Measurements from ENCODE around the gene RAPGEFL1. TPM values are rescaled to one million over a fixed set of nuclear protein-coding genes. Genes with fewer than 3 reads are reported as not detected.

The RAPGEFL1 gene
- total and polyA plus RNA-seq, 2 donors (not counting 3 experiments of a cell fraction or from before 2014, with no cell fraction given), result 8.6 to 11.8 TPM

DNA sequence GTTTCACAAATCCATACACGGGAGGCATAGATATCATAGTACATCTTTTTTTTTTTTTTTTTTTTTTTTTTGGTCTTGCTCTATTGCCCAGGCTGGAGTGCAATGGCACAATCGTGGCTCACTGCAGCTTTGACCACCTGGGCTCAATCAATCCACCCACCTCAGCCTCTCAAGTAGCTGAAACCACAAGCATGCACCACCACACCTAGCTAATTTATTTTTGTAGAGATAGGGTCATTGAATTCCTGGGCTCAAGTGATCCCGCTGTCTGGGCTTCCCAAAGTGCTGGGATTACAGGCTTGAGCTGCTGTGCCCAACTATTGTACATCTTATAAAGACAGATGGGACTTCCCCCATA, 3.5 kb upstream of the RAPGEFL1 start:
- DNase-seq (ENCODE audit: low read depth, low spot score) (no peak), FAIRE-seq (peak; percentile 35)
- Histone ChIP-seq H3K27ac (ENCODE audit: insufficient read depth, low read depth, low read length) (no peak overlapping the region), H3K79me2 (ENCODE audit: control insufficient read depth, insufficient read depth, low read length) (no peaks in the 10 kb centered on the region), H3K36me3 (ENCODE audit: control insufficient read depth in 2 of 2, extremely low read depth in 1 of 2, insufficient read depth in 2 of 2, low read length in 2 of 2) (peaks cover 22 to 27% of the 10 kb centered on the region in 2 experiments), H3K4me2 (ENCODE audit: insufficient read depth, low read length) (no peak overlapping the region), H3K27me3 (ENCODE audit: control insufficient read depth in 2 of 2, insufficient read depth in 2 of 2, low read length in 2 of 2) (no peaks in the 10 kb centered on the region), H3K9ac (replicated peaks; ENCODE audit: extremely low read depth, insufficient read depth, low read length) (no peak overlapping the region), H3K9me3 (replicated peaks; ENCODE audit: control insufficient read depth, insufficient read depth, low read length) (no peaks in the 10 kb centered on the region), H2AFZ (ENCODE audit: low read depth, low read length) (no peak overlapping the region), H3K9me1 (replicated peaks; ENCODE audit: control insufficient read depth, extremely low read depth, insufficient read depth, low read length) (no peaks in the 10 kb centered on the region), H3K4me1 (ENCODE audit: control insufficient read depth, extremely low read depth, insufficient read depth, low read length) (peaks cover 3% of the 10 kb centered on the region), H4K20me1 (replicated peaks; ENCODE audit: control insufficient read depth, extremely low read depth, insufficient read depth, low read length) (no peaks in the 10 kb centered on the region), H3K4me3 (replicated peaks in 1 of 3; ENCODE audit: insufficient read depth in 1 of 3, low read depth in 1 of 3, low read length in 3 of 3) (no peak overlapping the region)
- ChIA-PET CTCF (interaction anchor here (0.9 kb wide), 1 partner anchor 9 kb away, joined by 3 read pairs; no protein-coding TSS in a partner anchor), POLR2A (interaction anchor here (0.7 kb wide), 1 partner anchor 33 kb away, joined by 7 read pairs; the partner anchor contains the start of gene CASC3)
- intact Hi-C loops (cut with micrococcal nuclease) (no loop called here), dilution Hi-C loops (cut with MboI; ENCODE audit: extremely low pct_ligation_motif_present, low sequenced_read_pairs) (no loop called here)
- no TSS peak for BruUV-seq (replicated peaks)
- TF ChIP-seq JUN (IDR thresholded peaks at IDR 0.05; ENCODE audit: borderline replicate concordance, insufficient read depth, insufficient read length, low read depth), result no peak
- TF ChIP-seq POLR2AphosphoS5 (IDR thresholded peaks at IDR 0.05; ENCODE audit: insufficient read depth, low read depth, low read length), result no peak
- no peak for TF ChIP-seq FOS (IDR thresholded peaks at IDR 0.05; ENCODE audit: borderline replicate concordance, insufficient read depth, low read length)
- no peak for TF ChIP-seq POLR2A (IDR thresholded peaks at IDR 0.05; ENCODE audit: low read depth, low read length)
- no peak for TF ChIP-seq MYC (IDR thresholded peaks at IDR 0.05; ENCODE audit: low read depth, low read length)
- TF ChIP-seq EZH2 (IDR thresholded peaks at IDR 0.05; ENCODE audit: borderline replicate concordance, low read depth, low read length, severe bottlenecking), result no peak
- TF ChIP-seq, protein P1, sequence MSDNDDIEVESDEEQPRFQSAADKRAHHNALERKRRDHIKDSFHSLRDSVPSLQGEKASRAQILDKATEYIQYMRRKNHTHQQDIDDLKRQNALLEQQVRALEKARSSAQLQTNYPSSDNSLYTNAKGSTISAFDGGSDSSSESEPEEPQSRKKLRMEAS (IDR thresholded peaks at IDR 0.05; ENCODE audit: insufficient read depth, insufficient read length), result no peak
- TF ChIP-seq GATA2 (IDR thresholded peaks at IDR 0.05; ENCODE audit: insufficient read depth, insufficient read length, low read depth, low read length), result no peak
- TF ChIP-seq CTCF (IDR thresholded peaks at IDR 0.05; ENCODE audit: extremely low read depth in 1 of 2, insufficient read depth in 1 of 2, low read depth in 1 of 2, low read length in 2 of 2), result no peak

Measured in endothelial cell of umbilical vein (primary cell).